ENCODE results near the gene COA3. TPM values are rescaled to one million over a fixed set of nuclear protein-coding genes. Genes with fewer than 3 reads are reported as not detected.

The COA3 gene
- total RNA-seq, 1 donor from 2014 or later, result 53.9 TPM

- Histone ChIP-seq H3K27ac (no peak within 1 kb of the TSS), H3K36me3 (peaks cover 45% of the 10 kb centered on the region), H3K9me3 (no peaks in the 10 kb centered on the region), H3K4me3 (peak within 1 kb of the TSS; percentile 23), H3K27me3 (peaks cover 46% of the 10 kb centered on the region), H3K4me1 (peaks cover 4% of the 10 kb centered on the region)
- no peak for TF ChIP-seq CTCF (IDR thresholded peaks at IDR 0.05)
- no peak for DNase-seq
- intact Hi-C loops (cut with DNase I), result no loop called here
- peak; percentile 10 for ATAC-seq
Observed at GRCh38 chr17:42779936-42780850, 18.3 kb downstream of the COA3 start, which contains the start of gene WNK4. TSS of gene WNK4 (plus strand) at chr17:42780610. CDS start at chr17:42780699, 89 bp downstream.

- peaks cover 5% of the 10 kb centered on the region for H3K4me1 ChIP-seq
- peaks cover 48% of the 10 kb centered on the region for H3K36me3 ChIP-seq
- intact Hi-C loops (cut with DNase I), result no loop called here
- no peak overlapping the region for H3K4me3 ChIP-seq
- H3K27ac ChIP-seq, result no peak overlapping the region
- no peak for ATAC-seq
- H3K9me3 ChIP-seq, result no peaks in the 10 kb centered on the region
- TF ChIP-seq CTCF (IDR thresholded peaks at IDR 0.05), result no peak
- peaks cover 38% of the 10 kb centered on the region for H3K27me3 ChIP-seq
- DNase-seq, result peak; percentile 31
Observed at GRCh38 chr17:42779304-42779935, 19.1 kb downstream of the COA3 start.

GRCh38 chr17:42778570-42778969 lies 19.9 kb downstream of the COA3 start:
- TF ChIP-seq CTCF (IDR thresholded peaks at IDR 0.05), result no peak
- peaks cover 29% of the 10 kb centered on the region for H3K27me3 ChIP-seq
- intact Hi-C loops (cut with DNase I), result no loop called here
- no peak overlapping the region for H3K4me3 ChIP-seq
- H3K9me3 ChIP-seq, result no peaks in the 10 kb centered on the region
- peaks cover 8% of the 10 kb centered on the region for H3K4me1 ChIP-seq
- DNase-seq (no peak), ATAC-seq (no peak)
- H3K27ac ChIP-seq, result no peak overlapping the region
- H3K36me3 ChIP-seq, result peaks cover 48% of the 10 kb centered on the region

GRCh38 chr17:42775534-42776098 lies 22.9 kb downstream of the COA3 start:
- H3K4me1 ChIP-seq, result peaks cover 14% of the 10 kb centered on the region
- no peaks in the 10 kb centered on the region for H3K9me3 ChIP-seq
- peaks cover 1% of the 10 kb centered on the region for H3K27me3 ChIP-seq
- intact Hi-C loops (cut with DNase I), result no loop called here
- DNase-seq (no peak), ATAC-seq (no peak)
- no peak overlapping the region for H3K27ac ChIP-seq
- H3K36me3 ChIP-seq, result peaks cover 48% of the 10 kb centered on the region
- no peak overlapping the region for H3K4me3 ChIP-seq
- TF ChIP-seq CTCF (IDR thresholded peaks at IDR 0.05), result no peak

- Histone ChIP-seq H3K36me3 (peaks cover 43% of the 10 kb centered on the region), H3K4me3 (peak overlapping the region; percentile 86), H3K27me3 (no peaks in the 10 kb centered on the region), H3K27ac (no peak overlapping the region), H3K9me3 (no peaks in the 10 kb centered on the region), H3K4me1 (peaks cover 14% of the 10 kb centered on the region)
- TF ChIP-seq CTCF (IDR thresholded peaks at IDR 0.05), result no peak
- ATAC-seq (no peak), DNase-seq (no peak)
- intact Hi-C loops (cut with DNase I), result no loop called here
Observed at GRCh38 chr17:42774066-42774745, 24.3 kb downstream of the COA3 start.
